ENCODE results near the gene MID1.

GRCh38 chrX:10566716-10567097, 53.7 kb downstream of the MID1 start:
- TF ChIP-seq CTCF (IDR thresholded peaks at IDR 0.05) (no peak), POLR2A (IDR thresholded peaks at IDR 0.05) (no peak), POLR2AphosphoS5 (IDR thresholded peaks at IDR 0.05) (no peak)

All from breast epithelium (tissue), 3 donors.